Measurements from ENCODE around the gene PTGFRN.

- TF ChIP-seq EZH2 (IDR thresholded peaks at IDR 0.05) (no peak), POLR2AphosphoS5 (IDR thresholded peaks at IDR 0.05; ENCODE audit: borderline replicate concordance, low read depth, low read length) (no peak), FOXP2 (optimal IDR thresholded peaks at IDR 0.05; ENCODE audit: control extremely low read depth, extremely low read length, insufficient read depth) (no peak)
These were observed 28.8 kb upstream of the PTGFRN start for GRCh38 chr1:116880917-116881316.

Measured in SK-N-MC (cell line).